NCI-H1694 treated with DMSO at 0.1 percent for 48 hours (cell line): Measurements from ENCODE around the gene ZNF783.
"Not testable (repeated sequence)": the region's sequence is repeated elsewhere in the genome, so short reads cannot be mapped to it uniquely, and the experiment has no call there.

Experiments used
- DNase-seq: peaks from one replicate; lab custom pipeline; 2025; lab: John Stamatoyannopoulos, UW

Gene ZNF783

GRCh38 chr7:149330914-149331567 lies 69.0 kb downstream of the ZNF783 start:
- DNase-seq: peak; percentile 8

- DNase-seq: not testable (repeated sequence)
Observed at GRCh38 chr7:149332602-149333320, 70.8 kb downstream of the ZNF783 start.

- DNase-seq: no peak
Observed at GRCh38 chr7:149333321-149333717, 71.3 kb downstream of the ZNF783 start.

- no peak for DNase-seq
Observed at GRCh38 chr7:149334219-149334618, 72.2 kb downstream of the ZNF783 start.
